Transverse colon (tissue), 3 donors: ENCODE results near the gene PREX1.

ENCODE experiments used
- CTCF ChIP-seq, 5 experiments: fragments of 200-600 bp in 3 of 5; fragments of 450-650 bp in 2 of 5; sonication (generic) in 3 of 5; IDR thresholded peaks; 1 replicate in 2 of 5; 2 replicates in 3 of 5; pipeline ENCODE4 v1.5.1; 2016 to 2017; ENCODE audit warnings: antibody characterized with exemption in 5 of 5, inconsistent platforms in 3 of 5, mild to moderate bottlenecking in 2 of 5, moderate library complexity in 1 of 5
- POLR2A ChIP-seq: fragments of 450-650 bp; IDR thresholded peaks from one replicate; pipeline ENCODE4 v1.6.1; 2016; ENCODE audit warnings: antibody characterized with exemption, mild to moderate bottlenecking, moderate library complexity

- TF ChIP-seq POLR2A: no peak
- TF ChIP-seq CTCF (IDR thresholded peaks at IDR 0.05): no peak
Observed at GRCh38 chr20:48689388-48689787, 138.4 kb downstream of the PREX1 start.
